ENCODE results near the gene RNF220. TPM values are rescaled to one million over a fixed set of nuclear protein-coding genes. Genes with fewer than 3 reads are reported as not detected.

RNF220 gene
- total RNA-seq, 1 experiment from 2014 or later, result 66.6 TPM

- Histone ChIP-seq H3K4me3 (ENCODE audit: low read length) (no peak overlapping the region), H3K9me3 (ENCODE audit: low read length) (no peaks in the 10 kb centered on the region), H3K9me2 (replicated peaks; ENCODE audit: low read length) (no peaks in the 10 kb centered on the region), H3K9ac (ENCODE audit: low read length) (no peak overlapping the region), H2AFZ (ENCODE audit: low read length) (no peak overlapping the region), H3K27me3 (ENCODE audit: low read length) (no peaks in the 10 kb centered on the region), H3K4me1 (ENCODE audit: insufficient read depth, low read length) (no peaks in the 10 kb centered on the region), H3K4me2 (ENCODE audit: low read length) (no peak overlapping the region), H4K20me1 (ENCODE audit: low read length) (no peaks in the 10 kb centered on the region), H3K36me3 (ENCODE audit: low read depth, low read length) (peaks cover under 1% of the 10 kb centered on the region; the same call in 1 of the 2 replicates), H3K79me2 (ENCODE audit: low read length) (no peaks in the 10 kb centered on the region), H3K27ac (ENCODE audit: low read length) (no peak overlapping the region), H3F3A (ENCODE audit: low read length, unreplicated experiment) (no peaks in the 10 kb centered on the region)
- intact Hi-C loops (cut with micrococcal nuclease), result loop anchor here (1.0 kb wide), 1 partner anchor 22 kb away; no protein-coding TSS in a partner anchor
- DNase-seq (peak; percentile 50), ATAC-seq (peak; percentile 68)
- TF ChIP-seq EZH2phosphoT487 (IDR thresholded peaks at IDR 0.05; ENCODE audit: borderline replicate concordance, low read length), result no peak
- TF ChIP-seq, protein P1, sequence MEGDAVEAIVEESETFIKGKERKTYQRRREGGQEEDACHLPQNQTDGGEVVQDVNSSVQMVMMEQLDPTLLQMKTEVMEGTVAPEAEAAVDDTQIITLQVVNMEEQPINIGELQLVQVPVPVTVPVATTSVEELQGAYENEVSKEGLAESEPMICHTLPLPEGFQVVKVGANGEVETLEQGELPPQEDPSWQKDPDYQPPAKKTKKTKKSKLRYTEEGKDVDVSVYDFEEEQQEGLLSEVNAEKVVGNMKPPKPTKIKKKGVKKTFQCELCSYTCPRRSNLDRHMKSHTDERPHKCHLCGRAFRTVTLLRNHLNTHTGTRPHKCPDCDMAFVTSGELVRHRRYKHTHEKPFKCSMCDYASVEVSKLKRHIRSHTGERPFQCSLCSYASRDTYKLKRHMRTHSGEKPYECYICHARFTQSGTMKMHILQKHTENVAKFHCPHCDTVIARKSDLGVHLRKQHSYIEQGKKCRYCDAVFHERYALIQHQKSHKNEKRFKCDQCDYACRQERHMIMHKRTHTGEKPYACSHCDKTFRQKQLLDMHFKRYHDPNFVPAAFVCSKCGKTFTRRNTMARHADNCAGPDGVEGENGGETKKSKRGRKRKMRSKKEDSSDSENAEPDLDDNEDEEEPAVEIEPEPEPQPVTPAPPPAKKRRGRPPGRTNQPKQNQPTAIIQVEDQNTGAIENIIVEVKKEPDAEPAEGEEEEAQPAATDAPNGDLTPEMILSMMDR (conservative IDR thresholded peaks at IDR 0.05; ENCODE audit: low read depth, low read length), result peak; percentile 88
- CTCF ChIA-PET, result no interaction called here
- POLR2A ChIA-PET (ENCODE audit: unreplicated experiment), result no interaction called here
- BruUV-seq (replicated peaks), result no TSS peak
These were observed 250.6 kb downstream of the RNF220 start for GRCh38 chr1:44655609-44656008.

GRCh38 chr1:44659566-44659965, 254.5 kb downstream of the RNF220 start:
- Histone ChIP-seq H3K4me1 (ENCODE audit: insufficient read depth, low read length) (no peaks in the 10 kb centered on the region), H3K27me3 (ENCODE audit: low read length) (no peaks in the 10 kb centered on the region), H3K79me2 (ENCODE audit: low read length) (no peaks in the 10 kb centered on the region), H3F3A (ENCODE audit: low read length, unreplicated experiment) (no peaks in the 10 kb centered on the region), H3K4me2 (ENCODE audit: low read length) (no peak overlapping the region), H3K9ac (ENCODE audit: low read length) (no peak overlapping the region), H3K36me3 (ENCODE audit: low read depth, low read length) (no peaks in the 10 kb centered on the region), H4K20me1 (ENCODE audit: low read length) (no peaks in the 10 kb centered on the region), H3K27ac (ENCODE audit: low read length) (no peak overlapping the region), H3K9me3 (ENCODE audit: low read length) (no peaks in the 10 kb centered on the region), H3K9me2 (replicated peaks; ENCODE audit: low read length) (no peaks in the 10 kb centered on the region), H2AFZ (ENCODE audit: low read length) (no peak overlapping the region), H3K4me3 (ENCODE audit: low read length) (no peak overlapping the region)
- ATAC-seq (no peak), DNase-seq (no peak)
- no peak for TF ChIP-seq EZH2 (IDR thresholded peaks at IDR 0.05; ENCODE audit: low read length, unreplicated experiment)
- TF ChIP-seq EZH2phosphoT487 (IDR thresholded peaks at IDR 0.05; ENCODE audit: borderline replicate concordance, low read length), result no peak
- TF ChIP-seq, protein P1 (conservative IDR thresholded peaks at IDR 0.05; ENCODE audit: low read depth, low read length), result no peak
- BruUV-seq (replicated peaks), result no TSS peak
- intact Hi-C loops (cut with micrococcal nuclease), result no loop called here
- POLR2A ChIA-PET (ENCODE audit: unreplicated experiment), result no interaction called here
- CTCF ChIA-PET, result no interaction called here

- no peaks in the 10 kb centered on the region for H3K27me3 ChIP-seq (ENCODE audit: low read length)
- no peak overlapping the region for H3K9ac ChIP-seq (ENCODE audit: low read length)
- TF ChIP-seq EZH2phosphoT487 (IDR thresholded peaks at IDR 0.05; ENCODE audit: borderline replicate concordance, low read length), result no peak
- no peak for TF ChIP-seq EZH2 (IDR thresholded peaks at IDR 0.05; ENCODE audit: low read length, unreplicated experiment)
- TF ChIP-seq, protein P1 (conservative IDR thresholded peaks at IDR 0.05; ENCODE audit: low read depth, low read length), result no peak
- no peaks in the 10 kb centered on the region for H3K9me3 ChIP-seq (ENCODE audit: low read length)
- no peak overlapping the region for H2AFZ ChIP-seq (ENCODE audit: low read length)
- no peaks in the 10 kb centered on the region for H3K36me3 ChIP-seq (ENCODE audit: low read depth, low read length)
- POLR2A ChIA-PET (ENCODE audit: unreplicated experiment), result no interaction called here
- no peak overlapping the region for H3K4me3 ChIP-seq (ENCODE audit: low read length)
- no peaks in the 10 kb centered on the region for H3K9me2 ChIP-seq (replicated peaks; ENCODE audit: low read length)
- no peaks in the 10 kb centered on the region for H3F3A ChIP-seq (ENCODE audit: low read length, unreplicated experiment)
- no peak overlapping the region for H3K4me2 ChIP-seq (ENCODE audit: low read length)
- CTCF ChIA-PET, result no interaction called here
- H4K20me1 ChIP-seq (ENCODE audit: low read length), result no peaks in the 10 kb centered on the region
- H3K4me1 ChIP-seq (ENCODE audit: insufficient read depth, low read length), result no peaks in the 10 kb centered on the region
- H3K27ac ChIP-seq (ENCODE audit: low read length), result no peak overlapping the region
- ATAC-seq (no peak), DNase-seq (no peak)
- no TSS peak for BruUV-seq (replicated peaks)
- intact Hi-C loops (cut with micrococcal nuclease), result no loop called here
- H3K79me2 ChIP-seq (ENCODE audit: low read length), result no peaks in the 10 kb centered on the region
These were observed 255.1 kb downstream of the RNF220 start for GRCh38 chr1:44660176-44660575.
